ENCODE measurements around the gene LPAR1. TPM values are rescaled to one million over a fixed set of nuclear protein-coding genes. Genes with fewer than 3 reads are reported as not detected.

LPAR1 gene
- total RNA-seq, 1 donor from 2014 or later, result 5.6 TPM

GRCh38 chr9:111029260-111029659, 9.0 kb downstream of the LPAR1 start:
- TF ChIP-seq CTCF (IDR thresholded peaks at IDR 0.05; ENCODE audit: unreplicated experiment), result no peak
- no peak for DNase-seq (ENCODE audit: low spot score)

GRCh38 chr9:111027798-111028197, 10.5 kb downstream of the LPAR1 start:
- H3K36me3 Mint-ChIP-seq (ENCODE audit: low read depth, unreplicated experiment), result no peaks in the 10 kb centered on the region
- DNase-seq (ENCODE audit: low spot score), result no peak
- peaks cover 13% of the 10 kb centered on the region for H3K4me1 Mint-ChIP-seq (ENCODE audit: unreplicated experiment)
- TF ChIP-seq CTCF (IDR thresholded peaks at IDR 0.05; ENCODE audit: unreplicated experiment), result no peak
- no peaks in the 10 kb centered on the region for H3K9me3 Mint-ChIP-seq (ENCODE audit: unreplicated experiment)
- no peaks in the 10 kb centered on the region for H3K27me3 Mint-ChIP-seq (ENCODE audit: unreplicated experiment)
- no peak overlapping the region for H3K27ac Mint-ChIP-seq (ENCODE audit: unreplicated experiment)
- H3K4me3 Mint-ChIP-seq (ENCODE audit: unreplicated experiment), result no peak overlapping the region

More at GRCh38 chr9:111029260-111029659, 9.0 kb downstream of the LPAR1 start:
- no peaks in the 10 kb centered on the region for H3K27me3 Mint-ChIP-seq (ENCODE audit: unreplicated experiment)
- no peaks in the 10 kb centered on the region for H3K36me3 Mint-ChIP-seq (ENCODE audit: low read depth, unreplicated experiment)
- no peaks in the 10 kb centered on the region for H3K9me3 Mint-ChIP-seq (ENCODE audit: unreplicated experiment)
- no peak overlapping the region for H3K4me3 Mint-ChIP-seq (ENCODE audit: unreplicated experiment)
- peaks cover 13% of the 10 kb centered on the region for H3K4me1 Mint-ChIP-seq (ENCODE audit: unreplicated experiment)
- H3K27ac Mint-ChIP-seq (ENCODE audit: unreplicated experiment), result no peak overlapping the region

DNA sequence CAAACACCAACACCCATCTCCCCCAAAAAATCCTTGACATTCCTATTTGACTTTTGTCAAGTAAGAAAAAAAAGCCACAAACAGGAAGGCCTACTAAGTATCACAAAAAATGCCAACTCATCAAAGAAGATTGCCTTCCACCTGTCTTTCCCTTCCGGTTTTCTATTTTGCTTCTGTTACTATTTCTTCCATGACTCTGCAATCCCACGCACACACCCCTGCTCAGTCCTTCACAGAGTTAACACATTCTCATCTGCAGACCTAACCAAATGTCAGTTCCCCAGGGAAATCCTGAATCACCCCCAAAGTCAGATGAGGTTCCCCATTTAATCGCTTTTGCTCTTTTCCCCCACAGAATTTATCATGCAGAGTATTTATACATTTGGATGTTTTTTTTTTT, 15.1 kb downstream of the LPAR1 start:
- Mint-ChIP-seq H3K27me3 (ENCODE audit: unreplicated experiment) (no peaks in the 10 kb centered on the region), H3K9me3 (ENCODE audit: unreplicated experiment) (no peaks in the 10 kb centered on the region), H3K4me1 (ENCODE audit: unreplicated experiment) (peaks cover 9% of the 10 kb centered on the region), H3K36me3 (ENCODE audit: low read depth, unreplicated experiment) (no peaks in the 10 kb centered on the region), H3K4me3 (ENCODE audit: unreplicated experiment) (no peak overlapping the region), H3K27ac (ENCODE audit: unreplicated experiment) (no peak overlapping the region)
- no peak for TF ChIP-seq CTCF (IDR thresholded peaks at IDR 0.05; ENCODE audit: unreplicated experiment)
- no peak for DNase-seq (ENCODE audit: low spot score)

- Mint-ChIP-seq H3K27me3 (ENCODE audit: unreplicated experiment) (no peaks in the 10 kb centered on the region), H3K9me3 (ENCODE audit: unreplicated experiment) (no peaks in the 10 kb centered on the region), H3K4me1 (ENCODE audit: unreplicated experiment) (no peaks in the 10 kb centered on the region), H3K27ac (ENCODE audit: unreplicated experiment) (no peak overlapping the region), H3K4me3 (ENCODE audit: unreplicated experiment) (no peak overlapping the region), H3K36me3 (ENCODE audit: low read depth, unreplicated experiment) (no peaks in the 10 kb centered on the region)
- no peak for TF ChIP-seq CTCF (IDR thresholded peaks at IDR 0.05; ENCODE audit: unreplicated experiment)
- DNase-seq (ENCODE audit: low spot score), result no peak
These were observed 17.7 kb downstream of the LPAR1 start for GRCh38 chr9:111020594-111020993.

DNA sequence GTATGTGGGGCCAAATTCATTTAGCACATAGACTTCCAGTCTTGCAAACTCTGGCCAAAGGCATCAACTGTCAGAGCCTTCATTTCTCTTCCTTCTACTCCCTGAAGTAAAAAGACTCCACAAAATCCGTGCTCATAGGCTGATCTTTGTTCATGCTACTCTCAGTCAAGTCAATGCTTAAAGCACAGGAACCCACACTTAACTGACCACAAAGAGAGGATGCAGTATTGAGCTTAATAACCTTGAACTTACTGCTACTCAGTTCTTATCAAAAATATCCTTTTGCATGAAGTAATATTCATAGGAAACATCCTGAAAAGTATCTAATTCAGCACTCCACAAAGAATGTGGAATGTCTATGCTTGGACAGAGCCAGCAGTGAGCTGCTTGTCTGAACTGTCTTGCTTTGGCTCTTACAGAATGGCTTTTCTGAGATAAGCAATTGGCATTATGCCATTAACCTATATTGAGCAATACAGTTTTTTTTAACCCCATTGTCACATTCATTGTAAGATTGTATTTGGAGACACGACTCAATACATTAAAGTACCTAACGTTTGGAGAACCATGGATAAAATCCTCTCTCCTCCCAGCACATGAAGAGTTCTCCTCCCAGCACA, 21.7 kb downstream of the LPAR1 start:
- H3K9me3 Mint-ChIP-seq (ENCODE audit: unreplicated experiment), result no peaks in the 10 kb centered on the region
- H3K36me3 Mint-ChIP-seq (ENCODE audit: low read depth, unreplicated experiment), result no peaks in the 10 kb centered on the region
- H3K27ac Mint-ChIP-seq (ENCODE audit: unreplicated experiment), result no peak overlapping the region
- H3K4me1 Mint-ChIP-seq (ENCODE audit: unreplicated experiment), result peaks cover 4% of the 10 kb centered on the region
- no peaks in the 10 kb centered on the region for H3K27me3 Mint-ChIP-seq (ENCODE audit: unreplicated experiment)
- TF ChIP-seq CTCF (IDR thresholded peaks at IDR 0.05; ENCODE audit: unreplicated experiment), result no peak
- no peak overlapping the region for H3K4me3 Mint-ChIP-seq (ENCODE audit: unreplicated experiment)
- DNase-seq (ENCODE audit: low spot score), result no peak
